Memory B cell (primary cell): Measurements from ENCODE around the gene CDHR4.
A peak's percentile ranks its signal among the peaks of the same experiment; 100 is the strongest.
"Not testable (repeated sequence)": the region's sequence is repeated elsewhere in the genome, so short reads cannot be mapped to it uniquely, and the experiment has no call there.

Experiments used
- ATAC-seq: fragments of 150-1000 bp; cut with Tn5 transposase; 2 replicates; pipeline ENCODE4 v1.10.0; 2021; ENCODE audit warnings: low read depth, mild to moderate bottlenecking, moderate library complexity
- DNase-seq, 2 donors: peaks; one replicate each; pipeline ENCODE4 v3.0.0; 2022; ENCODE audit warnings: low spot score in 2 of 2
- H3K27ac Mint-ChIP-seq: one replicate; pipeline ENCODE4 v1.8.0; 2022; ENCODE audit warnings: mild to moderate bottlenecking, moderate library complexity, mixed read lengths
- H3K27me3 Mint-ChIP-seq: one replicate; pipeline ENCODE4 v1.8.0; 2022; ENCODE audit warnings: mixed read lengths
- H3K36me3 Mint-ChIP-seq: one replicate; pipeline ENCODE4 v1.8.0; 2022; ENCODE audit warnings: mild to moderate bottlenecking, mixed read lengths
- H3K4me1 Mint-ChIP-seq: one replicate; pipeline ENCODE4 v1.8.0; 2022; ENCODE audit warnings: mixed read lengths
- H3K4me3 Mint-ChIP-seq: one replicate; pipeline ENCODE4 v1.8.0; 2022; ENCODE audit warnings: mild to moderate bottlenecking, moderate library complexity, mixed read lengths
- H3K9me3 Mint-ChIP-seq: one replicate; pipeline ENCODE4 v1.8.0; 2022; ENCODE audit warnings: mixed read lengths

CDHR4 gene

DNA sequence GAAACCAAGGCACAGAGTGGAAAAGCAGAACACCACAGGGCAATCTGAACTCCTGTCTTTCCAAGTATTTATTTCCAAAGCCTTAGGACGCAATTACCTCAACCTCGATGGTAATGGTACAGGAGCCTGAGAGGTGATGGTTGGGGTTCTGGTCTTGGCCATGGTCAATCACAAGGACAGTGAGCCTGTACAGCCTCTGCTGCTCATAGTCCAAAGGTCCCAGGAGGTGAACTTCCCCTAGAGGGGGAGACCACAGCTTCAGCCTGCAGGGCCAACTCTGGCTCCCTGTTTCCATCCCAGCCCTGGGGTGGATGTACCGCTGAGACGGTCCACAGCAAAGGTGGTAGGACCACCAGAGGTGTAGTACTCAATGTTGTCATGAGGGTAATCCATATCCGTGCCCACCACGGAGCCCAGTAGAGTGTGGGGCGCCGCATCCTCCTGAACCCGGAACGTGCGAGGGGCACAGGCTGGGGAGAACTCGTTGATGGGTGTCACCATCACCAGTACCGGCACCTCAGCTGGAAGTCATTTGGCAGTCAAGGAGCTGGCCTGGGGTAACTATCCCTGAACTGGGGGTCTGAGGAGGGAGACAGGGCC, 6.1 kb downstream of the CDHR4 start:
- H3K27me3 Mint-ChIP-seq: peaks cover 5% of the 10 kb centered on the region
- H3K27ac Mint-ChIP-seq: no peak overlapping the region
- H3K9me3 Mint-ChIP-seq: no peaks in the 10 kb centered on the region
- no peaks in the 10 kb centered on the region for H3K36me3 Mint-ChIP-seq
- DNase-seq: no peak
- H3K4me1 Mint-ChIP-seq: peaks cover 8% of the 10 kb centered on the region
- no peak overlapping the region for H3K4me3 Mint-ChIP-seq
- ATAC-seq: no peak

DNA sequence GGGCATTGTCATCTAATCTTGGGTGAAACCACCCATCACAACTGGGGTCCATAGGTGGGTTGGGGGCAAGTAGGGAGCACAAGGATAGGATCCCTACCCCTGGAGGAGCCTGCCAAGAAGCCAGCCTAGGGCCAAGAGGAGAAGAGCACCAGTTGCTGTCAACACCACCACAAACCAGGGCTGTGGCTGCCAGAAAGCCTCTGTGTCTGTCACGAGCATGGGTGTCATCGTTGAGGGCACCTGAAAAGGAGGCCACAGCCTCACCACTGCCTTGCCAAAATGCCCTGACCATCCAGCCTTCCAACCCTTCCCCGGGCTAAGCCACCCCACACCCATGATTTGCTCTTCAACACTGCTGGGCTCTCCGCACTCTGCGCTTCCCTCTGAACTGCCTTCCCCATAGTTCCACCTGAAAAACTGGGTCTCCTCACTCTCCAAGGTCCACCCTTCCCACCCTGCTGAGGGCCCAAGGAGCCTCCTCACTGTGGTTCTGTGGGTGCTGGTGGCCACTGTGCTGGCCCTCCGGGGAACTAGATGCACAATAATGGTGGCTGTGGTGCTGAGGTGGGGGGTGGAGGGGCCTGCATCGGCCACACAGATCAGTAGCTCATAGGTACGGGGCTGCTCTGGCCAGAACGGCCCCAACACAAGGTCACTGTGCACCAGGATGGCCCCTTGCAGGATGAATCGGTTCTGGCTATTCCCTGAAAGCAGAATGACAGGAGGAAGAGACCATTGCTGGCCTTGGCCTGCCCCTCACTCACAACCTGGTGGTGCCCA, 7.1 kb downstream of the CDHR4 start:
- no peak overlapping the region for H3K27ac Mint-ChIP-seq
- H3K36me3 Mint-ChIP-seq: no peaks in the 10 kb centered on the region
- H3K27me3 Mint-ChIP-seq: peaks cover 5% of the 10 kb centered on the region
- no peaks in the 10 kb centered on the region for H3K9me3 Mint-ChIP-seq
- peaks cover 8% of the 10 kb centered on the region for H3K4me1 Mint-ChIP-seq
- DNase-seq (no peak), ATAC-seq (no peak)
- no peak overlapping the region for H3K4me3 Mint-ChIP-seq

DNA sequence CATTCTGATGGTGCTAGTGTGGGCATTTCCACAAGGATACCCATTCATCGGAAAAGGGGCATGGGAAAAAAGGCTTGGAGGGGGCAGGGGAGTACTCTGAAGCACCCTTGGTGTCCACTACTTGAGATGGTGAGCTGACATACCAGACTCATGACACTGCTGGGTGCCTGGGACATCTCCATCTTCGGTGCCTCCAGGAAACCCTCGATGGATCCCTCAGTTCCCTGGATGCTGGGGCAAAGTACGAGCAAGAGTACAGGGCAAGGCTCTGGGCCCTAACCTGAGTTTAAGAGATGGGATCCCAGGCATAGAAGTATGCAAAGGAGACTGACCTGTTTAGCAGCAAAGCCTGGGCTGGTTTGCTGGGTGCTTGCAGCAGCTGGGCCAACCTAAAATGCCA, 8.1 kb downstream of the CDHR4 start:
- no peaks in the 10 kb centered on the region for H3K36me3 Mint-ChIP-seq
- no peak overlapping the region for H3K4me3 Mint-ChIP-seq
- no peaks in the 10 kb centered on the region for H3K9me3 Mint-ChIP-seq
- DNase-seq (no peak), ATAC-seq (no peak)
- H3K27me3 Mint-ChIP-seq: peaks cover 1% of the 10 kb centered on the region
- H3K27ac Mint-ChIP-seq: no peak overlapping the region
- peaks cover 10% of the 10 kb centered on the region for H3K4me1 Mint-ChIP-seq

DNA sequence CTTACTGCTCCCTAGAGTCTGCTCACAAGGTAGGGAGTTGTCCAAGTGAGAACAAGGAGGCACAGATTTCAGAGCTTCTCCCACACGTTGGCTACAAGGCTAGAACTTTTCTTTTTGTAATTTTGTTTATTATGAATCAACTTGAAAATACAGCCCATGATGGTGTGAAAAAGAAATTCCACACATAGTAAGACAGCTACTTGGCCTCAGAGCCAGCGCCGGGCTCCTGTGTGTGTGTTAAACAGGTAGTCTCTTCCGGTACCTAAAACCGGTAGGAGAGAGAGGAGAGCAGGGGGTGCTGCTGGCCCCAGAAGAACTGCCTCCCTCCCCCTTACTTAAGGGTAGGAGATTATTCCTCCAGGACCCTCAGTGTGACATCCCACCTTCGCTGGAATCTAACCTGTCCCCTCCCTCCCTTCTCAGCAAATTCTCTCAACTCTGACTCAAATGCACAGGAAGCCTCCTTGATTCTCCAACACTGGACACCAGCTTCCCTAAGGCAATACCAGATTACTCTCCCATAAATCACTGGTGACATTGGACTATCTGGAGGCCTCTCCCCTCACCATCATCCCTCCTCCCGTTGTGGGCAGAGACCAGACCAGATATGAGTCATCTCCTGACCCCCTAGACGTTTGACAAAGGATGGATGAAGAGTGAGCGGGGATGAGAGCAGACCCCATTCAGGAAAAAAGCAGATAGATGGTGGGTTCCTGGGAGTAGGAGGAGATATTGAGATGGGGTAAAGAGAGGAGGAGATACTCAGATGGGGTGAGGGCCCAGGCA, 8.9 kb downstream of the CDHR4 start:
- no peak overlapping the region for H3K4me3 Mint-ChIP-seq

DNA sequence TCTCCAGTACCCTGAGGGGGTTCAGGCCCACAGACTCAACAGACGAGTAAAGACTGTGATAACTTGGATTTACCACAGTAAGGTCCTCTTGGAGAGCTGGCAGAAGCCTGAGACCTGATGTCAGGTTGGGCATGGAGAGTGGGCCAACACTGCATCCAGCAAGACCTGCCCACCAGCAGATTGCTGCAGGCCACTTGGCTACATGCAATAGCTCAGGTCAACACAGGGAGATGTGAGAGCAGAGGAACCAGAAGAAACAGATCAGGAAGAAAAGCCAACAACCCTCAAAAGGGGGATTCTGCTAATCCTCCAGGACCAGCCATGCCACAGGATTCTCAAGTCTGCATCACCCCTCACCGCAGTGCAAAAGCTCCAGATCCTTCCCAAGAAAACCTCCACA, 11.6 kb downstream of the CDHR4 start:
- no peak for DNase-seq

More for the DNA sequence above, 8.9 kb downstream of the CDHR4 start:
- Mint-ChIP-seq H3K27ac (no peak overlapping the region), H3K9me3 (no peaks in the 10 kb centered on the region), H3K27me3 (peaks cover 1% of the 10 kb centered on the region), H3K4me1 (peaks cover 10% of the 10 kb centered on the region), H3K36me3 (no peaks in the 10 kb centered on the region)
- DNase-seq (no peak), ATAC-seq (no peak)

DNA sequence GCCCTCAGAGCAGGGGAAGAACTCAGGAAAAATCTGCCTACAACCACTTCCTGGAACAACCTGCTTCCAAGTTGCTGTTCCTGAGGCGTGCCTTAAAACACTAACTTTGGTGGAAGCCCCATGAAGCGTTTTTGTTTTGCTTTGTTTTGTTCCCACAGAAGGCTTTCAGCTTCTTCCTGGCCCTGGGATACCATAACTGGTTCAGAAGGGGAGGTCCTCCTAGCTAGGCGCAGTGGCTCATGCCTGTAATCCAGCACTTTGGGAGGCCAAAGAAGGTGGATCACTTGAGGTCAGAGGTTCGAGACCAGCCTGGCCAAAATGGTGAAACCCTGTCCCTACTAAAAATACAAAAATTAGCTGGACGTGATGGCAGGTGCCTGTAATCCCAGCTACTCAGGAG, 12.1 kb downstream of the CDHR4 start:
- peaks cover 1% of the 10 kb centered on the region for H3K27me3 Mint-ChIP-seq
- peak overlapping the region; percentile 14 for H3K4me3 Mint-ChIP-seq
- no peaks in the 10 kb centered on the region for H3K9me3 Mint-ChIP-seq
- no peaks in the 10 kb centered on the region for H3K36me3 Mint-ChIP-seq
- no peak for DNase-seq
- H3K4me1 Mint-ChIP-seq: peaks cover 16% of the 10 kb centered on the region
- H3K27ac Mint-ChIP-seq: peak overlapping the region; percentile 97
- no peak for ATAC-seq

More for the DNA sequence above, 11.6 kb downstream of the CDHR4 start:
- H3K27ac Mint-ChIP-seq: no peak overlapping the region
- H3K36me3 Mint-ChIP-seq: no peaks in the 10 kb centered on the region
- no peak for ATAC-seq
- peaks cover 1% of the 10 kb centered on the region for H3K27me3 Mint-ChIP-seq
- H3K9me3 Mint-ChIP-seq: no peaks in the 10 kb centered on the region
- H3K4me1 Mint-ChIP-seq: peaks cover 16% of the 10 kb centered on the region
- H3K4me3 Mint-ChIP-seq: no peak overlapping the region

DNA sequence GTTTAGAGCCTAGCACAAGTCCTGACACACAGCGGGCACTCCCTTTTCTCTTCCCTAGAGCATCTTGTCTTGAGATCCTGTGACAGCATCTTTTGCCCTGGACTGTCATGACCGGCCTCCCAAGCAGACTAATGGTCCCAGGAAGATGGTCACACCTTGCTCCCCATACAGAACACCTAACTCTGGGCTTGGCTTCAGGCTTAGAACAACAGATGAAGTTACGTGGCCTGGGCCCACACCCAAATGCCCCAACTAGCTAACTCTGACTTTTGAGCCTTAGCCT, 12.6 kb downstream of the CDHR4 start:
- DNase-seq: no peak
- peak overlapping the region; percentile 97 for H3K27ac Mint-ChIP-seq
- H3K4me1 Mint-ChIP-seq: peaks cover 16% of the 10 kb centered on the region
- H3K36me3 Mint-ChIP-seq: no peaks in the 10 kb centered on the region
- no peaks in the 10 kb centered on the region for H3K9me3 Mint-ChIP-seq
- peak overlapping the region; percentile 91 for H3K4me3 Mint-ChIP-seq
- peaks cover 1% of the 10 kb centered on the region for H3K27me3 Mint-ChIP-seq
- no peak for ATAC-seq

DNA sequence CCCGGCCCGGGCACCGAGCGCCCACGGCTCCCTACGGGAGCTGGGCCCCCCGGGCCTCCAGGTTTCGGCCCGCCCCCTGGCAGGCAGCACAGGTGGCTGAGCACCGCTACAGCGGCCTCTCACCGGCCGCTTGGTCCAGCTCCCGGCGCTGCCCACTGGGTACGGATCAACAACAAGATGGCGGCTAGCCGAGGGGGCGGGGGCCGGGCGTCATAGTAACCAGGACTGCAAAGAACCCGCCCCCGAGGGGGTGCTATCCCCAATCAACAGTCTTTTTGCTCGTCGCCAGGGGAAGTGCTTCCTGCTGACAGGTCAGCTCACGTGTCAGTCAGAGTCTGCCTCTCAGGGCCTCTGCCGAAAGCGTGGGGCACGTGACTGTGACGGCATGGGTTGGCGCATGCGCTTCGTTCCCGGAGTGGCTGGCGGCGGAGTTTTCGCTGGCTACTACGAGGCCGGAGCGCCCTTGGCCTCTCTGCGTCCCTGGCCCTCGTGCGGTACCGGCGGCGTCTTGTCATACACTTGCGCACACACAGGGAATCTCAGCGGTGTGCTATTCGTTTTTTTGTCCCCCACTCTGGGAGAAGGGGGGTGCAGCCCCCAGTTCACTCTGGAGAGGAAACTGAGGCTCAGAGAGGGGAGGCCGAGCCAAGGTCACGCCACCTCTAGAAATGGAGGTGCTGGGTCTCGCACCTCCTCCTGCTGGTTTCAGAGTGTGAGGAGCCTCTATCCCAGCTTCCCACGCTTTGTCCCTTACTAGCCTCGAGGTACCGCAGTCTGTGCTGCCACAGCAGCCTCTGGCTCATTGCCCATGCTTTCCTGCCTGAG, 13.1 kb downstream of the CDHR4 start, which contains the start of gene IP6K1:
IP6K1 (minus strand) TSS at position 186 of the 825 bp plus-strand sequence. CDS start 38,502 bp downstream, outside the sequence.
- Mint-ChIP-seq H3K36me3 (no peaks in the 10 kb centered on the region), H3K9me3 (no peaks in the 10 kb centered on the region), H3K4me1 (peaks cover 17% of the 10 kb centered on the region), H3K4me3 (peak within 1 kb of the TSS; percentile 91), H3K27me3 (peaks cover 1% of the 10 kb centered on the region), H3K27ac (peak within 1 kb of the TSS; percentile 97)
- DNase-seq: peak; percentile 93 to 98
- peak; percentile 96 for ATAC-seq

DNA sequence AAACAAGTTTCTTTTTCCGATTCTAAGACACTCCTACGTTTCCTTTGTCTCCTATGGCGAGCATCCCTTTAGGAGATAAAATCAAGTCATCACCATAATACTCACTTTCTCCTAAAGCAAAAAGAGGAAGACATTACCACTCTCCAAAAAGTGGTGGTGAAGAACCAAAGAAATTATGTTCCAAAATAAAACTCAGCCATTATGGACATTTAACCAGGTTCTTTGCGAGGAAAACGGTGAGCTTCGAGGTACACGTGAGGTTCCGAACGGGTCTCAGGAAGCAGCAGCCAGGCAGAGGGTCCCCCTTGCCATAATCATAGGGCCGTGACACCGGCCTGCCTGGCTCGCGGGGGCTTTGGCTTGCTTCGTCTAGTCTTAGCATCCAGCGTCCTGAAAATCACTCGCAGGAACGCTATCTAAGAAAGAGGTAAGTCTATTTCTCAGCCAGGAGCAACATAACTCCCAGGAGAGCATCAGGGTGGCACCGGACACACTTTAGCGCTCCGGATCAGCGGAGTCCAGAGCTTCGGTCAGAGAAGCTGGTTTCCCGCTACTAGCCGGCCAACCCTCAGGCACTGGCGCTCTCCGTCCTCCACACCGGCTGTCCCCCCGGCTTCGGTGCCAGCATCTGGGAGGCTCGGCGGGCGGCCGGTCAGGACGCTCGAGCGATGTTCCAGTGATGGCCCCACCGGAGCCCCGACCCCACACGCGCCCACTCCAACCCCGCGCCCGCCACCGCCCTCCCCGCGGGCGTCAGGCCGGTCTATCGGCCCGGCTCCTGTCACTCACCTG, 13.9 kb downstream of the CDHR4 start:
- DNase-seq (no peak), ATAC-seq (peak; percentile 34)
- H3K4me3 Mint-ChIP-seq: peak overlapping the region; percentile 91
- H3K27me3 Mint-ChIP-seq: no peaks in the 10 kb centered on the region
- peaks cover 3% of the 10 kb centered on the region for H3K36me3 Mint-ChIP-seq
- no peaks in the 10 kb centered on the region for H3K9me3 Mint-ChIP-seq
- H3K4me1 Mint-ChIP-seq: peaks cover 20% of the 10 kb centered on the region
- peak overlapping the region; percentile 97 for H3K27ac Mint-ChIP-seq

DNA sequence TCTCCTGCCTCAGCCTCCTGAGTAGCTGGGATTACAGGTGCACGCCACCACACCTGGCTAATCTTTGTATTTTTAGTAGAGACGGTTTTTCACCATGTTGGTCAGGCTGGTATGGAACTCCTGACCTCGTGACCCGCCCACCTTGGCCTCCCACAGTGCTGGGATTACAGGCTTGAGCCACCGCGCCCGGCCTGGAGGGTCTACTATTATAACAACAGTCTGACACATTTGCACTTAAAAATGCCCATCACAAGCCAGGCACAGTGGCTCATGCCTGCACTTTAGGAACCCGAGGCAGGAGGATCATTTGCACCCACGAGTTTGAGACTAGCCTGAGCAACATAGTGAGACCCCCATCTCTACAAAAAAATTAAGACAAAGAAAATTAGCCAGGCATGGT, 17.4 kb downstream of the CDHR4 start:
- not testable (repeated sequence) for H3K36me3 Mint-ChIP-seq, H3K9me3 Mint-ChIP-seq, ATAC-seq, DNase-seq, H3K27me3 Mint-ChIP-seq, H3K27ac Mint-ChIP-seq
- H3K4me1 Mint-ChIP-seq: peaks cover 26% of the 10 kb centered on the region
- peak overlapping the region; percentile 21 for H3K4me3 Mint-ChIP-seq

DNA sequence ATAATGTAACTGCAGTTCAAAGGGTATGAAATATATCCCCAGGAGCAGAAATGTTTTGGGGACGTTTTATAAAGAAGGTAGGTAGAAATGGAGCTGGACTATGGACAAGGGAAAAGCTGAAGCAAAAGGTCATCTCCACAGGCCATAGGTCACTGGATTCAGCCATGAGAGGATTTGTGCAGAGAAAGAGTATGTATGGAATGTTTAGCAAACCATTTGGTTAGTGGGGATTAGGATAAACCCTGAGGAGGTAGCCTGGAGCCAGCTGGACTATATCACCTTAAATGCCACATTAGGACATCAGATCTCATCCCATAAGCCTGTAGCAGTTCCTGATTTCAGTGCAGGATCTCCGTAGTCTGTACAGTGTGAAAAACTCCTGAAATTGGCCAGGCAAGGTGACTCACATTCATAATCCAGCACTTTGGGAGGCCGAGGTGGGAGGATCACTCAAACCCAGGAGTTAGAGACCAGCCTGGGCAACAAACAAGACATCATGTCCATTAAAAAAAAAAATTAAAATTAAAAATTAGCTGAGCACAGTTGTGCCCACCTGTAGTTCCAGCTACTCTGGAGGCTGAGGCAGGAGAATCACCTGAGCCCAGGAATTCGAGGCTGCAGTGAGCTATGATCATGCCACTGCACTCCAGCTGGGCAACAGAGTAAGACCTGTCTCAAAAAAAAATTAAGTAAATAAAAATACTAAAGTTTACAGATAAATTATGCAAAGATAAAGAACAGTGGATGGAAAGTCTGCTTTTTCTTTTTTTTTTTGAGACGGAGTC, 18.1 kb downstream of the CDHR4 start:
- H3K27ac Mint-ChIP-seq: peak overlapping the region; percentile 41
- H3K9me3 Mint-ChIP-seq: no peaks in the 10 kb centered on the region
- no peak for ATAC-seq
- no peak for DNase-seq
- H3K36me3 Mint-ChIP-seq: peaks cover 9% of the 10 kb centered on the region
- H3K27me3 Mint-ChIP-seq: no peaks in the 10 kb centered on the region
- peaks cover 21% of the 10 kb centered on the region for H3K4me1 Mint-ChIP-seq
- no peak overlapping the region for H3K4me3 Mint-ChIP-seq

DNA sequence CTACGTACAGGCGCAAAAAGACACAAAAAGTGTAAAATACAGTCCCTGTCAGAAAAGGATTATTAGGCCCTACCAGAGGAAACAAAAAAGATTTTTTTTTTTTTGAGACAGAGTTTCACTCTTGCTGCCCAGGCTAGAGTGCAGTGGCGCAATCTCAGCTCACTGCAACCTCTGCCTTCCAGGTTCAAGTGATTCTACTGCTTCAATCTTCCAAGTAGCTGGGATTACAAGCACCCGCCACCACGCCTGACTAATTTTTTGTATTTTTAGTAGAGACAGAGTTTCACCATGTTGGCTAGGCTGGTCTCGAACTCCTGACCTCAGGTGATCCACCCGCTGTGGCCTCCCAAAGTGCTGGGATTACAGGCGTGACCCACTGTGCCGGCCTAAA, 18.7 kb downstream of the CDHR4 start:
- not testable (repeated sequence) for H3K4me3 Mint-ChIP-seq, H3K27me3 Mint-ChIP-seq, DNase-seq, H3K36me3 Mint-ChIP-seq, H3K9me3 Mint-ChIP-seq, ATAC-seq
- H3K4me1 Mint-ChIP-seq: peaks cover 20% of the 10 kb centered on the region
- peak overlapping the region; percentile 41 for H3K27ac Mint-ChIP-seq
